Measurements from ENCODE around the gene SKAP1.

The SKAP1 gene

DNA sequence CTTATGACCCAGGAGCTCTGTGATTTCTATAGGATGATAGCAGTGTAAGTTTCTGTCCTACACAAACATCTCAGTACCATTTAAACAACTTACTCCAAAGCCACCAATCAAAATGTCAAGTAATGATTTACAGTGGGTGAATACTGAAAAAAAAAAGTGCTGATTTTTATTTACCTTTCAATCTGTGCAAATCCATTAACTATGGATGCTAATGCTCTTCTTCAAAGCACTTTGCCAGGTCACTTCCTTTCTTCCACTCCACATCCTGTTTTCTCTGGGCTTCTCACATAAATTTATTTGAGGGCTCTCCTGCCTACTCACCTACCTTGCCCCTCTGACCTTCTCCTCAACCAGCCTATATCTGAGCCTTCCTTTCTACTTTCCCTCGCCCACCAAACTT, 101.6 kb downstream of the SKAP1 start:
- DNase-seq, result no peak

- no peak for DNase-seq
These were observed 103.7 kb downstream of the SKAP1 start for GRCh38 chr17:48326310-48326709.

- no peak for DNase-seq
These were observed 108.0 kb downstream of the SKAP1 start for GRCh38 chr17:48322060-48322459.

- no peak for DNase-seq
These were observed 112.3 kb downstream of the SKAP1 start for GRCh38 chr17:48317732-48318131.

GRCh38 chr17:48314716-48315115, 115.3 kb downstream of the SKAP1 start:
- DNase-seq, result no peak

DNA sequence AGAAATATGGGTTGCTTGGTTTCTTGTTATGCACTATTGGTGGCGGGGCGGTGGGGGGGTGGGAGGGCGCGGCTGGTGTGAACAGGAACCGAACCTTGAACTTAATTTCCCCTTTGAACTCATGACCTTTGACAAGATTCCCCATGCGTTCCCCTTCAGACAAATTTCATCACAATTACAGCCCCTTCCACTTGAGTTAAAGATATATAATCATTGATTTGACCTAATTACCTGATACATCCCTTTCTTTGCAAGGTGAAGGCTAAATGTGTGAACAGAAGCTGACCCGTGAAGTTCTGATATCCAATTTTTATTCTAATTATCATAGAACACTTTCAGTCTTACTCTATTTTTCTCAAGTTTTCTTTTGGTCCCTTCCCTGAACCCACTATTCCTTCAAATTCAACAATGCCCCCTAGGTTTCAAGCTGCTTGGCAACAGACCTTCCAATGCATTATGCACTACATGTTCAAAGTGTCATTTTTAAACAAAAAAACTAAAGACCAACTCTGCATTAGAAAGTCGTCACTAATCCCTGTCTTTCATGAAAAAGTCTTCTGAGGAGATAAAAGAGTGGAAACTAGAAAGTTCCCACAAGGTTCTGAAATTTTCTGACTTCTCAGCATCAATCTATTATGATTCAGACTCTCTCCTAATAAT, 116.8 kb downstream of the SKAP1 start:
- no peak for DNase-seq

DNA sequence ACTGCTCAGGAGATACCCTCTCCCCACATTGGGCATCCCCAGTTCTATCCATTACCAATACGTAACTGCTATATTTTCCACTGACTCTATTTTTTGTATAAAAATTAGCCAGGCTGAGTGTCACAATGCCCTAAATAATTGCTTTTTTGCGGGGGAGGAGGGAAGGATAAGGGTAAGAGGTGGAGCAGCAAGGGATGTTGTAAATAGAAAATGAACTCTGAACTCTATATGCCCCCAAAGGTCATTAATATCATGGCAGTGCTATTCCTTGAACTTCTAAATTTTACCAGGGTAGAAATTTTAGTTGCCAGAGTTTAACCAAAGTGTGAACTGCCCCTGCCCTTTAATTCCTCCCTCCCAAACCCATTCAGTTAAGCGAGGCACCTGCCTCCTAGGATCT, 118.7 kb downstream of the SKAP1 start:
- no peak for DNase-seq

- DNase-seq, result no peak
These were observed 119.2 kb downstream of the SKAP1 start for GRCh38 chr17:48310748-48311213.

DNA sequence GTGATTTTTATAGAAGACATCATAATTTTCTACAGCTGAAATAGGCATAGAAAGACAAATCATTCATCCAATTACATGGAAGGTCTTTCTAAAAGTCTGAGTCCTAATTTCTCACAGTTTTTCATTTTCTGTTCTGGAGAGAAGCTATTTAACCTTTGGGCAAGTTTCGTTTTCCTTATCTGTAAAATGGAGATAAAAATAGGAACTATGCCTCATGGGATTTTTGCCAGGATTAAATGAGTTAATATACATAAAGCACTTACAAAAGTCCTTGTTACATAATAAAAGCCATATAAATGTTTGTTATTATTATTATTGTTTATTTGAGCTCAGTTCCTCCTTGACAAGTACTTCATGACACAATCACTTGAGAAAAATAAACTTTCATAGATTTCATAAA, 121.4 kb downstream of the SKAP1 start:
- no peak for DNase-seq

- DNase-seq, result peak in 5 of 56 donors; percentile 0 to 17 (median 3)
These were observed 122.1 kb downstream of the SKAP1 start for GRCh38 chr17:48307814-48308411.

DNA sequence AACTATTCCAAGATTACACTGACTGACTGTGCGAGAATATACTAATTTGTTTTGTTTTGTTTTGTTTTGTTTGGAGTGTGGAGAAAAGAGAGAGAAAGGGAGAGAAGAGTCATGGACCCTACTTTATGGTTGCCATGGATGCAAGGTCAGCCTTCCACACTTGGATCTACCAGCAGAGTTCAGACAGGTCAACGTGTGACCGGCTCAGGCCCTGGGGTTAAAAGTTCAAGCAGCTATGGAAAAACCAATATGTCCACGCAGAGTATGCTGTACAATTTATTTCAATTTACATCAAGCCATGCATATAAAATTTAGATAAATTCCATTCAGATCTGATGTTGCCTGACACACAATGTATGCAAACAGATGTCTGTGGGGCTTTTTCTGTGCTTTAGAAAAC, 122.8 kb downstream of the SKAP1 start:
- DNase-seq, result no peak

- DNase-seq, result no peak
These were observed 129.0 kb downstream of the SKAP1 start for GRCh38 chr17:48301002-48301401.

DNA sequence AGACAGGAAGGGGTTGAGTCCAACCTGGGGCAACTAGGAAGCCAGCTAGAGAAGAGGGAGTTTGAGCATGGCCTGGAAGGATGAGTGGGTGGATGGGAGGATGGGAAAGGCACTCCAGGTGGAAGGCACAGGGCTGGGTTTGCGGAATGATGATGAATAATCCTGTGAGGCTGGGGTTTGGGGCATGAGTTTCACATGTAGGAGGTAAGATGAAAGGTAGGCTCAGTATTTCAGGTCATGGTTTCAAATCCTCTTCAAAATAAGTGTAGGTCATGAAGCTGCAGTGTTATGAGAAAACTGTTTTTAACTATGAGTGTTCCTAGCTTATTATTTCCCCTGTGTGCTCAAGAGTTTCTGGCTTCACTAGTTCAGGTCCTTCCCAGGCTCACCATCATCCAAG, 130.3 kb downstream of the SKAP1 start:
- DNase-seq, result no peak

DNA sequence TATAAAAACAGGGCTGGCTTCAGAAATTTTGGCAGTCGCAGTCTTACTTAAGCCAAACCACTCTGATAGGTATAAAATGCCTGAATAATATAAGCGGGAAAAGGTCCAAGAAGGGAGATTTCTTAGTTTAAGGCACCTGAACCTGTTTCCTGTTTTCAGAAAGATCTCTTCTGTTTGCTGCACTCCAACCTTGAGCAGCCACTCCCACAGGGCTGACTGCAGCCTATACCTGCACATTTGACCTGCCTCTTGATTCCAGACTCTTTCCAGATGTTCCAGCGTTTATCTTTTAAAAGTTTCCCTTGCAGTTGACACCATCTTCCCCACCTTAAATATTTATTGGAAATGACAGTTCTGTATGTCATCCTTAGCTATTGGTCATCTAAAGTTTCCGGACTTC, 132.2 kb downstream of the SKAP1 start:
- DNase-seq, result no peak

- DNase-seq, result no peak
These were observed 133.6 kb downstream of the SKAP1 start for GRCh38 chr17:48296453-48296852.

DNA sequence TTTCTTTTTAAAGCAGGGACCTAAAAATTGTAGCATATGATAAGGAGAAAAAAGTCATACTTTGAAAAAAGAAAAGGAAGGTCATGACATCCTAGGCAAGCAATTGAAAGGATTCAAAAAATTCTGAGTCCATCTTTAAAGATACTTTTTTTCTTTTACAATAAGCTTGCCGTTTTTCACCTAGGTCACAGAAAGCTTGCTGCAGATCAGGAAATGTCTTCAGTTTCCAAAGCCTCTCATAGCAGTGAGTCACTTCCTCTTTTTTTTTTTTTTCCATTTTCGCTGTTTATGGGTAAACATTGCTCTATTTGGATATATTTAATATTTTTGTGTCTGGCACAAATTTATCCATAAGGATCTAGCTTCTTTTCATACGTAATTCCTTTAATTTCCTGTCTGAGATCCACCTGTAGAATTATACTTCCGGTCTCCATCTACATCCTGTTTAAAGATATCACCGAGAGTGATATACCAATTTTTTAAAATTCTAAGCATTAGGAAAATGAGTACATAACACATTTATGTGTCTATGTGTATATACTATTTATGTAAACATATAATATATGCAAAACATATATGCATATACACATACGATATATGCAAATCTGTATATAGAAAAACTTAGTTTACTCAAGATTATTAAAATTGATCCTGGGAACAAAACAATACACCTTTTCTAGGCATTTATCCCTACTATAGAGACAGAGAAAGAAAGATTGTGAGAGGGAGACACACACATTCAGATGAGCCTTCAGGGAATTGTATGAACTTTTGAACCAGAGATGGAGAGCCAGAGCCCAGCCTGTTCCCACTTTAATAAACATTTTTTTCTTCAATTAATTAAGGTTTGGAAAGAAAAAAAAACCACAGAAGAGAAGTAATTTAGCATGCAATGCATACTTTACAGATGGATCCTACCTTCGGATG, 134.4 kb downstream of the SKAP1 start:
- no peak for DNase-seq

DNA sequence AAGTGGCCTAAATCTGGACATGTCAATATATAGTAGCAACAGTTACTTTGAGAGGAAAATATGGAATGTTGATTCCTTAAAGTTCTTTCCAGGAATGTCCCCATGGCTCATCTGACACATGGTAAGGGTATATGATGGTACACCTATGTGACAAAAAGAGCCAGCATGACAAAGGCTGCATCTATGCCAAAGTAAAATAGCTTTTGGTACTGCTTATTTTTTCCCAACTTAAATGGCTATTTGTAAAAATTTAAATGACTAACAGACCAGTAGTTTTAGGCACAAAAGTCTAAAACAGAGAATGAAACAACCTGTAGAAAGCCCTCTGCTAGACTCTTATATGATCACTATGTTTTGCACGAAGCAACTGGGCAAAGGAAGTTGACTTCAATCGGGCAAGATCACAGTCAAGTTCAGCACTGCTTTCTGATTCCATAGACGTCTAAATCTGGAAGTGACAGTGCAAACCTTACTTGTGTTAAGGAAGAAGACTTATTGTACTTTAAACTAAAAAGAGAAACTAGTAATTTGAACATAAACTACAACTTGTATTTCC, 135.1 kb downstream of the SKAP1 start:
- no peak for DNase-seq

- no peak for DNase-seq
These were observed 135.8 kb downstream of the SKAP1 start for GRCh38 chr17:48294020-48294805.

GRCh38 chr17:48293319-48294019, 136.5 kb downstream of the SKAP1 start:
- DNase-seq, result no peak

DNA sequence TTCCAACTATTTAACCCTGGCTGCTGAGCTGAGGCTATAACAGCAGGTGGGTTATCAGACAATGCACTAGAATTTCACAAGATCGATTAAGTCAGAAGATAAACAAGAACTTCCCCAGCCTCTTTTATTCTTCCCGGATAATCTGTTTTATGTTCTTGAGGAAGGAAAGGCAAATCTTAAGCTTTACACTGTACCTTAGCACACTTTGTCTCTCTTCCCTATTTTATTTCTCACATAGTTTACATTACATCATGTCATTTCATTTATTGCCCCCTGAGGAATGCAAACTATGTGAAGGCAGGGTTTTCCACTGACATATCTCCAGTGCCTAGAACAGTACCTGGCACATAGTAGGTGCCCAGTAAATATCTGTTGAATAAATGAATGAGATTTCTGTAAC, 139.6 kb downstream of the SKAP1 start:
- DNase-seq, result no peak
